ENCODE results near the gene ZNF155.

DNA sequence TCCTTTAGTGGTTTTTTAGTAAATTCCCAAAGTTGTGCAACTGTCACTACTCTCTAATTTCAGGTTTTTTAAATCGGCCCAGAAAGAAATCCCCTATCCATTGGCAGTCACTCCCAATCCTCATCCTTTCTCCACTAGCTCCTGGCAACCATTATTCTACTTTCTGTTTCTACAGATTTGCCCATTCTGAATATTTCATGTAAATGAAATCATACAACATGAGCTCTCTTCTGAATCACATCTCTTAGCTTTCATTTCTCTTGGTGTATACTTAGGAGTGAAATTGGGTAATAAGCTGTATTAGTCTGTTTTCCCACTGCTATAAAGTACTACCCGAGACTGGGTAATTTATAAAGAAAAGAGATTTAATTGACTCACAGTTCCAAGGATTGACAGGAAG, 58.2 kb downstream of the ZNF155 start:
- TF ChIP-seq, protein P1, sequence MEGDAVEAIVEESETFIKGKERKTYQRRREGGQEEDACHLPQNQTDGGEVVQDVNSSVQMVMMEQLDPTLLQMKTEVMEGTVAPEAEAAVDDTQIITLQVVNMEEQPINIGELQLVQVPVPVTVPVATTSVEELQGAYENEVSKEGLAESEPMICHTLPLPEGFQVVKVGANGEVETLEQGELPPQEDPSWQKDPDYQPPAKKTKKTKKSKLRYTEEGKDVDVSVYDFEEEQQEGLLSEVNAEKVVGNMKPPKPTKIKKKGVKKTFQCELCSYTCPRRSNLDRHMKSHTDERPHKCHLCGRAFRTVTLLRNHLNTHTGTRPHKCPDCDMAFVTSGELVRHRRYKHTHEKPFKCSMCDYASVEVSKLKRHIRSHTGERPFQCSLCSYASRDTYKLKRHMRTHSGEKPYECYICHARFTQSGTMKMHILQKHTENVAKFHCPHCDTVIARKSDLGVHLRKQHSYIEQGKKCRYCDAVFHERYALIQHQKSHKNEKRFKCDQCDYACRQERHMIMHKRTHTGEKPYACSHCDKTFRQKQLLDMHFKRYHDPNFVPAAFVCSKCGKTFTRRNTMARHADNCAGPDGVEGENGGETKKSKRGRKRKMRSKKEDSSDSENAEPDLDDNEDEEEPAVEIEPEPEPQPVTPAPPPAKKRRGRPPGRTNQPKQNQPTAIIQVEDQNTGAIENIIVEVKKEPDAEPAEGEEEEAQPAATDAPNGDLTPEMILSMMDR (IDR thresholded peaks at IDR 0.05), result no peak
- no peak for TF ChIP-seq ZFX (IDR thresholded peaks at IDR 0.05; ENCODE audit: borderline replicate concordance)
